Head of caudate nucleus (tissue), 42 donors: ENCODE measurements around the gene AGAP2.

Experiments
- DNase-seq, 42 donors: peaks; one replicate each; pipeline versions ENCODE4 v3.0.0 to v3.0.0-alpha.2; 2020 to 2021; ENCODE audit warnings: mixed read lengths in 7 of 42
- intact Hi-C: fragments of 100-400 bp; cut with DNase I; formaldehyde crosslinking; loops from one replicate; pipeline ENCODE4 v1.15.0; 2022

AGAP2 gene

GRCh38 chr12:57741844-57742738, 3.5 kb upstream of the AGAP2 start:
- no peak for DNase-seq
- intact Hi-C loops = loop anchor here (10.0 kb wide), 1 partner anchor 47 kb away; the partner anchor contains the start of gene OS9

GRCh38 chr12:57741413-57741789, 2.9 kb upstream of the AGAP2 start:
- intact Hi-C loops = loop anchor here (10.0 kb wide), 1 partner anchor 47 kb away; the partner anchor contains the start of gene OS9
- DNase-seq = no peak

GRCh38 chr12:57740656-57741412, 2.3 kb upstream of the AGAP2 start:
- intact Hi-C loops = loop anchor here (10.0 kb wide), 1 partner anchor 46 kb away; the partner anchor contains the start of gene OS9

GRCh38 chr12:57739914-57740538, 1.5 kb upstream of the AGAP2 start:
- intact Hi-C loops = loop anchor here (10.0 kb wide), 1 partner anchor 45 kb away; the partner anchor contains the start of gene OS9
- peak in 24 of 42 donors; percentile 27 to 84 (median 60) for DNase-seq

More at GRCh38 chr12:57740656-57741412, 2.3 kb upstream of the AGAP2 start:
- peak; percentile 50 to 93 (median 74) for DNase-seq

- intact Hi-C loops = no loop called here
- peak in 7 of 42 donors; percentile 27 to 74 (median 55) for DNase-seq
Observed at GRCh38 chr12:57739387-57739786, 845 bp upstream of the AGAP2 start.

GRCh38 chr12:57737467-57738460, 778 bp downstream of the AGAP2 start:
- intact Hi-C loops = no loop called here
- peak in 6 of 42 donors; percentile 32 to 58 (median 36) for DNase-seq

GRCh38 chr12:57736741-57737466, 1.6 kb downstream of the AGAP2 start:
- DNase-seq = no peak
- intact Hi-C loops = no loop called here

- peak in 39 of 42 donors; percentile 44 to 87 (median 68) for DNase-seq
- intact Hi-C loops = no loop called here
Observed at GRCh38 chr12:57735952-57736740, 2.4 kb downstream of the AGAP2 start.

- DNase-seq = peak in 3 of 42 donors; percentile 28 to 62 (median 37)
- intact Hi-C loops = no loop called here
Observed at GRCh38 chr12:57735198-57735855, 3.2 kb downstream of the AGAP2 start.

- no peak for DNase-seq
- intact Hi-C loops = no loop called here
Observed at GRCh38 chr12:57734591-57734990, 4.0 kb downstream of the AGAP2 start.

- intact Hi-C loops = no loop called here
- DNase-seq = no peak
Observed at GRCh38 chr12:57733928-57734327, 4.6 kb downstream of the AGAP2 start.

- DNase-seq = peak in 2 of 42 donors; percentile 4 to 10
- intact Hi-C loops = no loop called here
Observed at GRCh38 chr12:57732726-57733593, 5.6 kb downstream of the AGAP2 start.

- peak in 1 of 42 donors; percentile 7 for DNase-seq
- intact Hi-C loops = no loop called here
Observed at GRCh38 chr12:57732270-57732669, 6.3 kb downstream of the AGAP2 start.

- peak in 2 of 42 donors; percentile 4 to 5 for DNase-seq
- intact Hi-C loops = no loop called here
Observed at GRCh38 chr12:57731411-57732080, 7.0 kb downstream of the AGAP2 start.
